IPS-18a (cell line): ENCODE measurements around the gene AGAP3.
"Not testable (repeated sequence)": the region's sequence is repeated elsewhere in the genome, so short reads cannot be mapped to it uniquely, and the experiment has no call there.

ENCODE experiments used
- H3K27ac ChIP-seq: one replicate; pipeline ENCODE4 v1.5.1; 2013; ENCODE audit warnings: low read length
- H3K27me3 ChIP-seq: one replicate; pipeline ENCODE4 v1.6.1; 2013; ENCODE audit warnings: mild to moderate bottlenecking, low read length; ENCODE audit not compliant: control insufficient read depth, insufficient read depth
- H3K36me3 ChIP-seq: one replicate; pipeline ENCODE4 v1.6.1; 2013; ENCODE audit warnings: low read depth, low read length; ENCODE audit not compliant: control insufficient read depth
- H3K4me1 ChIP-seq: one replicate; pipeline ENCODE4 v1.6.1; 2013; ENCODE audit warnings: low read depth, low read length; ENCODE audit not compliant: control insufficient read depth
- H3K4me3 ChIP-seq: one replicate; pipeline ENCODE4 v1.5.1; 2013; ENCODE audit warnings: low read length
- H3K9ac ChIP-seq: one replicate; pipeline ENCODE4 v1.6.1; 2013; ENCODE audit warnings: mild to moderate bottlenecking, low read length, moderate library complexity
- H3K9me3 ChIP-seq: one replicate; pipeline ENCODE4 v1.6.1; 2013; ENCODE audit warnings: low read depth, low read length; ENCODE audit not compliant: control insufficient read depth

AGAP3 gene

DNA sequence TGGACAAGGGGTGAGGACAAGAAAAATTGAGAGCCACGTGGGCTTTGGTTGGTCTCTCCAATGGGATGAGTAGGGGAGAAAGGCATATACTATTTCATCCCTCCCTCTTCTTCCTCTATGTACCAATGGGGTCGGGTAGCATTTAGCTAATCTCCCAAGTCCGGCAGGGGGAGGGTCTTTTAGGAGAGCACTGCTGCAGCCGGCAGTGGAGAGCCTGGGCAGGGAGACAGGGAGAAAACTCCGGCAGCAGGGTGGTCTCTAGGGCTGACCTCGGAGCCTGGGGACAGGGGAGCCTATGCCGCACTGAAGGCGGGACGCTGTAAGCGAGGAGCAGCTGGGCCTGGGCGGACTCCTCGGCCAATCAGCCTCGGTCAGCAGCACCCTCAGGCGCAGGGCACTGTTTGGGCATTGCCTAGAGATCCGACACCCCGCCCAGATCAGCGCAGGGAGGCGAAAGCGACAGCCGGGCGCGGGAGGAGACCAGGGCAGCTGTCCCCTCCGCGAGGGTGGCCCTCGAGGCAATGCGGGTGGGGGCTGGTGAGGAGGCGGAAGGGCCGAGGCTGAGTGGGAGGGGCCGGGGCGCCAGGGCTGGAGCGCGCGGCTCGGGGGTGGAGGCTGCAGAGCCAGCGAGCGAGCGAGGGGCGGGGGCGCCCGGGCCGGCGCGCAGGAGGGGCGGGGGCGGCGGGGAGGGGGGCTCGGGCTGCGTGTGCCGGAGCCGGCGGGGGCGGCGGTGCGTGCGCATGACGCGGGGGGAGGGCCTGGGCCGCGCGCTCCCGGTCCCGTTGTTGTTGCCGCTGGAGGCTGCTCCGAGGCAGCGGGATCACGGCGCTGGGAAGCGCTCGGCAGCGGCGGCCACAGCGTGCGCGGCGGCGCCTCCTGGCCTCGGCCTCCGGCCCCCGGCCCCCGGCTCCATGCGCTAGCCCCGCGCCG is at the start of gene AGAP3:
Gene AGAP3 (plus strand): TSS at position 785 of the 930 bp plus-strand sequence. CDS start 267 bp downstream, outside the sequence.
- Histone ChIP-seq H3K4me3 (peak within 1 kb of the TSS; percentile 82), H3K36me3 (no peaks in the 10 kb centered on the region), H3K9me3 (no peaks in the 10 kb centered on the region), H3K4me1 (peaks cover 31% of the 10 kb centered on the region), H3K9ac (peak within 1 kb of the TSS; percentile 73), H3K27ac (no peak within 1 kb of the TSS), H3K27me3 (peaks cover 47% of the 10 kb centered on the region)

DNA sequence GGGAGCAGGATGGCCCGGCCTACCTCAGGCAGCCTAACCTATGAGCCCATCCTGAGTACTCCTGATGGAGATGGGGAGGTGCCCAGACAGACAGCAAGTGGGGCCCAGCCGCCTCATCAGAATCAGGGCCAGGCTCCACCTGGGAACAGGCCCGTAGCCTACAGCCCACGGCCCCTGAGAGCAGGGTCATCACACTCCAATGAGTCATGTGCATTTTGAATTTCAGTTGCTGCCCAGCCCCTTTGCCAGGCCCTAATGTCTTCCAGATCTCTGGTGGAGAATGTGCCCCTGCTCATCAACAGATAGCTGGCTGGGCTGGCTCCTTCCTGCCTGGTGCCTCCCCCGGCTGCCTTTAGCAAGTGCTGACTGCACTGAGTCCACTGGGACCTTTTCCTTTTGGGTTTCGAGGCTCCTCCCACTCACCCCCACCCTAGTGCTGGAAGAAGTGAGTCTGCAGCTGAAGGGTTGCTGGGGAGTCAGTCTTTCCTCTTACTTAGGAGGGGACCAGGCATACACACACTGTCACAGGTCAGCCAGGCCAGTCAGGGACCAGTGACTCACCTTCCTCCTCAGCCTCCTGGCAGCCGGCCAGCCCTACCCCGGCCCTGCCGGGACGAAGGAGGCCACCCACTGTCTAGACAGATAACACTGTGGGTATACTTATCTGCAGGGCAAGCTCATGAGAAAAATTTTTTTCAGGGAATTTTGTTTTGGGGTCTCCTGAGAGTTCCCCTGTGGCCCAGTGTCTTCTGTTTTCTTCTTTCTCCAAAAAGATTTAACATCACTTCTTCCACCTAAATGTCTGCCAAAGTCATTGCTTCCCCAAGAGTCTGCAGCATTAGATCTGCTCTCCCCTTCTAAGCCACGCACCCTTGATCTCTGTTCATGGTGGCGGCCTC is 47.1 kb upstream of the AGAP3 start:
- no peak overlapping the region for H3K4me3 ChIP-seq
- no peaks in the 10 kb centered on the region for H3K4me1 ChIP-seq
- H3K9ac ChIP-seq = no peak overlapping the region

DNA sequence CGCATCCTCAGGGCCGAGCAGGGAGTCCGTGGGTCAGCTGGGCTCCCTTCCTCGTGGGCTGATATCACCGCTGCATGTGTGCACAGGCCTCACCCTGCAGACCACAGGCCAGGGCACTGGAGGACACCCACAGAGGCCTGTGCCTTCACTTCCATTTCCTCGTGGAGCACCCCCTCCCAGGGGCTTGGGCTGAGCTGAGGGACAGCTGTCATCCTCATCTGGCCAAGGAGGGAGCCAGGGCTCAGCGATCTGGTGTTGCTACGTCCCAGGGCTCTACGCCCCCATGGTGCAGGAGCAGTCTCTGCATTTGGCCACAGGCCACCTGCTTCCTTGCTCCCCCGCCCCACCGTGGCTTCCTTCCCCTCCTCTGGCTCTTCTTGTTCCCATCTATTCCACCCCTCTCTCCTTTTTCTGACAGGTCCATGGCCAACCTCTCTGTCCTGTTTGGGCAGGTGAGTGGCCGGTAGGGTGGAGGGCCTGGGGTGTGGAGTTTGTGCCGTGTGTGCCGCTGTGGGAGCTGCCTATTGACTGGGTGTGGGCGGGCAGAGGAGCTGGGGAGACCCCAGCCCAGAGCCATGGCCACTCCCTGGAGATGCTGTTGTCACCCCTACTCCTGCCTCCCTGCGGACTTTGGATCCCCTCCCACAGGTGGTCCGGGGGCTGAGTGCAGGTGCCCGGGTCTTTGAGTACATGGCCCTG is 46.3 kb upstream of the AGAP3 start:
- H3K36me3 ChIP-seq = peaks cover 2% of the 10 kb centered on the region
- H3K27me3 ChIP-seq = no peaks in the 10 kb centered on the region
- H3K9ac ChIP-seq = no peak overlapping the region
- H3K27ac ChIP-seq = no peak overlapping the region
- no peaks in the 10 kb centered on the region for H3K9me3 ChIP-seq
- H3K4me1 ChIP-seq = no peaks in the 10 kb centered on the region
- no peak overlapping the region for H3K4me3 ChIP-seq

More for the DNA sequence above, 47.1 kb upstream of the AGAP3 start:
- peaks cover 5% of the 10 kb centered on the region for H3K36me3 ChIP-seq
- no peak overlapping the region for H3K27ac ChIP-seq
- no peaks in the 10 kb centered on the region for H3K9me3 ChIP-seq
- H3K27me3 ChIP-seq = no peaks in the 10 kb centered on the region

DNA sequence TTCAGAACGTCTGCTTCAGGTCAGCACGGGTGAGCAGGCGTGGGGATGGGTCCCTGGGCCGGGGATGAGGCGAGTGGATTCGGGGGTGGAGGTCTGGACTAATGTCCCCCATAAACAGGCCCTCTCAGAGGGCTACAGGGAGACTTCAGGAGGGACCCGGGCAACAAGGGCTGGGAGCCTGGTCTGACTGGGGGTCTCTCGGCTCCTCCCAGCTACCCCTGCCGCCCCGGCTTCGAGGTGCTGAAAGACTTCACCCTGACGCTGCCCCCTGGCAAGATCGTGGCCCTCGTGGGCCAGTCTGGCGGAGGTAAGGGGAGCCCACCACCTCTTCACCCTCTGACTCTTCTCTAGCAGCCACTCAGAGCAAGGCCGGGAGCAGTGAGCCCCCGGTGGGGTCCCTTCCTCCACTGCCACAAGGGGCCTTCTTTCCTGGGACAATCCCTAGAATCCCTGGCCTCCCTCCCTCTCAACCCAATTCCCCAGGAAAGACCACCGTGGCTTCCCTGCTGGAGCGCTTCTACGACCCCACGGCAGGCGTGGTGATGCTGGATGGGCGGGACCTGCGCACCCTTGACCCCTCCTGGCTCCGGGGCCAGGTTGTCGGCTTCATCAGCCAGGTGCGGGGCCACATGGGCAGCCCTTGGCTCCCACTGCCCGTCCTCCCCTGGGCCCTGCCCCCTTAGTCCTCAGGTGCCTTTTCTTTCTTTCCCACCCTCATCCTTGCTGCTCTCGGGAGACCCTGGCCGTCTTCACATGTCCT is 45.5 kb upstream of the AGAP3 start:
- H3K9ac ChIP-seq = no peak overlapping the region
- H3K4me3 ChIP-seq = no peak overlapping the region
- no peaks in the 10 kb centered on the region for H3K27me3 ChIP-seq
- no peaks in the 10 kb centered on the region for H3K4me1 ChIP-seq
- H3K27ac ChIP-seq = no peak overlapping the region
- no peaks in the 10 kb centered on the region for H3K9me3 ChIP-seq
- H3K36me3 ChIP-seq = no peaks in the 10 kb centered on the region

DNA sequence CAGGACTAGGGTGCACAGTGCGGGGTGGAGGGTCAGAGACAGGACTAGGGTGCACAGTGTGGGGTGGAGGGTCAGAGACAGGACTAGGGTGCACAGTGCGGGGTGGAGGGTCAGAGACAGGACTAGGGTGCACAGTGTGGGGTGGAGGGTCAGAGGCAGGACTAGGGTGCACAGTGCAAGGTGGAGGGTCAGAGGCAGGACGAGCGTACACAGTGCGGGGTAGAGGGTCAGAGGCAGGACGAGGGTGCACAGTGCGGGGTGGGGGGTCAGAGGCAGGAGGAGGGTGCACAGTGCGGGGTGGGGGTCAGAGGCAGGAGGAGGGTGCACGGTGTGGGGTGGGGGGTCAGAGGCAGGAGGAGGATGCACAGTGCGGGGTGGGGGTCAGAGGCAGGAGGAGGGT is 42.8 kb upstream of the AGAP3 start:
- H3K4me3 ChIP-seq, H3K36me3 ChIP-seq, H3K9me3 ChIP-seq, H3K4me1 ChIP-seq, H3K9ac ChIP-seq, H3K27me3 ChIP-seq, H3K27ac ChIP-seq: not testable (repeated sequence)

DNA sequence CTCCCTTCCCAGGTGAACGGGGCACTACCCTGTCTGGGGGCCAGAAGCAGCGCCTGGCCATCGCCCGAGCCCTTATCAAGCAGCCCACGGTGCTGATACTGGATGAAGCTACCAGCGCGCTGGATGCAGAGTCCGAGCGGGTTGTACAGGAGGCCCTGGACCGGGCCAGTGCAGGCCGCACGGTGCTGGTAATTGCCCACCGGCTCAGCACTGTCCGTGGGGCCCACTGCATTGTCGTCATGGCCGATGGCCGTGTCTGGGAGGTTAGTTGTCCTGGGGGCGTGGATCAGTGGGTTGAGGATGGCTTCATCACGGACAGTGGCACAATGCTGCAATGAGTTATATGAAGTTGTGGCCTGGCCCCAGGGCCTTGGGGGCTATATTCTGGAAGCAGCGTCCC is 42.3 kb upstream of the AGAP3 start:
- Histone ChIP-seq H3K27me3 (no peaks in the 10 kb centered on the region), H3K27ac (no peak overlapping the region), H3K9me3 (no peaks in the 10 kb centered on the region), H3K36me3 (no peaks in the 10 kb centered on the region), H3K4me1 (no peaks in the 10 kb centered on the region), H3K4me3 (no peak overlapping the region), H3K9ac (no peak overlapping the region)

DNA sequence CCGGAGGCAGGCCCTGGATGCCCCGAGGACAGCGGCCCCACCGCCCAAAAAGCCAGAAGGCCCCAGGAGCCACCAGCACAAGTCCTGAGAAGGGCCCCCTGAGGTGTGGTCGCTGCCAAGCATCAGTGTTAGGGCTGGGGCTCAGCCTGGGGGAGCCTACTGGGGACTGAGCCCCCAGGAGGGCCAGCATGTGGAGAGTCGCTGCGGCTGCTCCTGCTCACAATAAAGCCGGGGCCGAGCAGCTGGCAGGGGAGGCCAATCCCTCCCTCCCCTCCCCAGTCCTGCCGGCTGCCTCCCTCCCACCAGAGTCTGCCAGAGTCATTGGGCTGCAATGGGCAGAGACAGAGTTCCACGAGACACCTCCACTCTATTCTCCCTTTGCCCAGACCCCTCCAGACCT is 41.0 kb upstream of the AGAP3 start:
- Histone ChIP-seq H3K9ac (no peak overlapping the region), H3K4me1 (no peaks in the 10 kb centered on the region), H3K36me3 (no peaks in the 10 kb centered on the region), H3K9me3 (no peaks in the 10 kb centered on the region), H3K27me3 (peaks cover 12% of the 10 kb centered on the region), H3K4me3 (no peak overlapping the region), H3K27ac (no peak overlapping the region)

DNA sequence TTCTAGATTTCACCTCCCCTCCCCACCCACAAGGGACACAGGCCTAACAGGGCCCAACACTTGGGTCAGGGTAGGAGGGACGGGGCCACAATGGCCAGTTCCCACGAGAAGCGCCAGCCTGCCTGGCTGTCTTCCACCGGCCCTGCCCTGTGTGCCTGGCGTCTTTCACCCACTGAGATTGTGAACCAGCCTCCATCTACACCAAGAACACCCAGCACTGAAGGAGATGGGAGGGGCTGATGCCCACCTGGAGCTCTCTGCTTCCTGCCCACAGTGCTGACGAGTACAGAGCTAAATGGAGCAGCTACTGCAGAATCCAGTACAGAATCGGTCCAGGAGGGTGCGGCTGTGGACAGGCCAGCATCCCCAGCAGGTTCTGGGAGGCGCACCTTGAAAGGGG is 40.3 kb upstream of the AGAP3 start:
- peaks cover 19% of the 10 kb centered on the region for H3K27me3 ChIP-seq
- H3K4me3 ChIP-seq = no peak overlapping the region
- H3K9me3 ChIP-seq = no peaks in the 10 kb centered on the region
- H3K36me3 ChIP-seq = no peaks in the 10 kb centered on the region
- H3K4me1 ChIP-seq = no peaks in the 10 kb centered on the region
- H3K27ac ChIP-seq = no peak overlapping the region
- H3K9ac ChIP-seq = no peak overlapping the region

DNA sequence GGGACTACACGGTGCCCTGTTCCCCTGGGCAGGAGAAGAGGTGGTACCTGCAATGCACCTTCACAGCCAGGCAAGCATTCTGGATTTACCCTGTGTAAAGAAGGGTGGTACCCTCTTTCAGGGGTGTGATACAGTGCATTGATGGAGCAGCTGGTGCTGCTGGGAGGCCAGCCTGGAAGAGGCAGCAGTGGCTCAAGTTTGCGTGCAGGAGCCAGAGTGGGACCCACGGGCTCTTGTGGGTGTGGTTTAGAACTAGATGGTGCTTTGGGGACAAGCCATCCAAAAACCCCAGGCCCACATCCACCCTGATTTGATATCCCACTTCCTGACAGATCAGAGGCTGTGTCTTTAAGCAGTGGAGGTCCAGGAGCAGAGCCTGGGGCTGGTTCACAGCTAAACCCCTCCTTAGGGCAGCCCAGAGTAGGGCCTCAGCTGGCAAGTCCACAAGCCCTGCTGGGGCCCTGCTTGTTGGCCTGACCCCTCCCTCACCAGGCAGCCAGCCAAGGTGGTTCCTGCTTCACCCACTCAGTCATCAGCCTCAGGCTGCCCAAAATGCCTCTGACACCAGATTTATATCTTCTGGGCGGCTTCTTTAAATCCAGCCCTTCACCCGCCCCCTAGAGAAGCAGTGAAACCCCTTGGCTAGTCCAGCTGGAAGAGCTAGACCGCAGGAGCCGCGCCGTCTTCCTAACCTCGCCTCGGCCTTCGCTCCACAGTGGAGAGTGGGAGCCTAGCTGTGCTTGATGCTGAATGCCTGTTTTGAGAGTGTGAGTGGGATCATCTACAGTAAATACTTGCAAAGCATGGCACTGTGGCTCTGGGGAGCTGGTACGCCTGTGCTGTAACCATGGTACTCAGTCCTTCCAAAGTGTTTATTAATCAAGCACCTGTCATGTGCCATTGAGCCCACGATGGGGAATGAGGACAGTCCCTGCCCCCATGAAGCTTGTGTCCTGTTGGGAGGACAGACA is 39.4 kb upstream of the AGAP3 start:
- Histone ChIP-seq H3K4me3 (no peak overlapping the region), H3K9ac (no peak overlapping the region), H3K9me3 (no peaks in the 10 kb centered on the region), H3K27ac (no peak overlapping the region), H3K27me3 (peaks cover 24% of the 10 kb centered on the region), H3K36me3 (no peaks in the 10 kb centered on the region), H3K4me1 (no peaks in the 10 kb centered on the region)
